ENCODE data around the gene ROGDI. TPM values are rescaled to one million over a fixed set of nuclear protein-coding genes. Genes with fewer than 3 reads are reported as not detected.

ROGDI gene
- total RNA-seq, 1 donor from 2014 or later: 113 TPM

DNA sequence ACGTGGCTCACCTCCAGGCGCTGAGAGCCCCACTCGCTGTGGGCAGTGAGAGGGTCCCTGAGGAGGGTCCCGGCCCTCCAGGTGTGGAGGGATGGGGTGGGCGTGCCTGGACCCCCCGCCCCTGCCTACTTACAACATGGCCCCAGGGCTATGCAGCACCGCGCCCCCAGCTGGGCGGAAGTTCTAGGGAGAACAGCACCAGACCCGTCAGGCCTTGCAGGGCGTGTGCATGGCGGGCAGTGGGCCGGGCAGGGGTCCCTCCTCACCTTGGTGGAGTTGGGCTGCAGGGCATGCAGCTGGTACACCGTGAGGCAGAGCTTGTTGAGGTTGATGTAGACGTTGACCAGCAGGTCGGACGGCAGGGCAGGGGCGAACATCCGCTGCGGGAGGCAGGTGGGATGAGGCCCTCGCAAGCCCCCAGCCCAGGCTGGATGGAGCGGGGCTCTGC is 4.6 kb downstream of the ROGDI start:
- Mint-ChIP-seq H3K36me3 (ENCODE audit: unreplicated experiment) (no peaks in the 10 kb centered on the region), H3K27ac (ENCODE audit: unreplicated experiment) (no peak overlapping the region), H3K27me3 (ENCODE audit: unreplicated experiment) (peaks cover 2% of the 10 kb centered on the region), H3K9me3 (ENCODE audit: unreplicated experiment) (peaks cover 3% of the 10 kb centered on the region), H3K4me3 (ENCODE audit: unreplicated experiment) (no peak overlapping the region), H3K4me1 (ENCODE audit: low read depth, unreplicated experiment) (peaks cover 8% of the 10 kb centered on the region)
- TF ChIP-seq CTCF (IDR thresholded peaks at IDR 0.05; ENCODE audit: partially characterized antibody, unreplicated experiment): no peak
- DNase-seq: no peak

DNA sequence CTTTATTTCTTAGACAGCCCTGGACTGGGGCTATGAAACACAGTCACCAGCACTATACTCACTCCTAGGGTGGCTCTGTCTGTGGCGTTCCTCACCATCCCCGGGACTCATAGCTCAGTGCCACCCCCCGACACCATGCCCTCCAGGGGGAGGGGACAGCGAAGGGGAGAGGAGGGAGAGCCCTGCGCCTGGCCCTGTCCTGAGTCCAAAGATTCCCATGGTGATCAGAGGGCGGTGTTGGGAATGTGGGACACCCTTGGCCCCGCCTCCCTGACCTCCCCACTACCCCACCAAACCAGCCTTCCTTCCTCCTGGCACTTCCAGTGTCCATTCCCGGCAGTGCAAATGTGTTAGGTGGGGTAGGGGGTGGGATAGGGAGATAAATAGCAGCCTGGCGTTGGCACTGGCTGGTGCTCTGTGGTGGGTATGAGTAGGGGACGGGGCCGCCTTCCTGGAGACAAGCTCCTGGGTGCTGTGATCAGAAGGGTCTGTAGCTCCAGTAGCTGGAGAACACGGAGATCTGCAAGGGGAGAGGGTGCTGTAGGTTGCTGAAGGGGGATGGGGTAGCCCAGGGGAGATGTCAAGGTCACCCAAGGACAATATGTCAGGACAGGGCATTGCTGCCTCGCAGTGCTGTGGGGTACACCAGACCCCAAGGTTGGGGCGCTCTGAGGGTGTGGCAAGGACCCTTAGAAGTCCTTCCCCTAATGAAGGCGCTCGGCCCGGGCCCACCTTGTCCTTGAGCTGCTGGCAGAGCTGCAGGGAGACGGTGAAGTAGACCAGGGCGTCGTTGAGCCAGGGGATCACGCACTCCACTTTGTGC is 5.2 kb downstream of the ROGDI start:
- no peak overlapping the region for H3K4me3 Mint-ChIP-seq (ENCODE audit: unreplicated experiment)
- H3K9me3 Mint-ChIP-seq (ENCODE audit: unreplicated experiment): peaks cover 3% of the 10 kb centered on the region

DNA sequence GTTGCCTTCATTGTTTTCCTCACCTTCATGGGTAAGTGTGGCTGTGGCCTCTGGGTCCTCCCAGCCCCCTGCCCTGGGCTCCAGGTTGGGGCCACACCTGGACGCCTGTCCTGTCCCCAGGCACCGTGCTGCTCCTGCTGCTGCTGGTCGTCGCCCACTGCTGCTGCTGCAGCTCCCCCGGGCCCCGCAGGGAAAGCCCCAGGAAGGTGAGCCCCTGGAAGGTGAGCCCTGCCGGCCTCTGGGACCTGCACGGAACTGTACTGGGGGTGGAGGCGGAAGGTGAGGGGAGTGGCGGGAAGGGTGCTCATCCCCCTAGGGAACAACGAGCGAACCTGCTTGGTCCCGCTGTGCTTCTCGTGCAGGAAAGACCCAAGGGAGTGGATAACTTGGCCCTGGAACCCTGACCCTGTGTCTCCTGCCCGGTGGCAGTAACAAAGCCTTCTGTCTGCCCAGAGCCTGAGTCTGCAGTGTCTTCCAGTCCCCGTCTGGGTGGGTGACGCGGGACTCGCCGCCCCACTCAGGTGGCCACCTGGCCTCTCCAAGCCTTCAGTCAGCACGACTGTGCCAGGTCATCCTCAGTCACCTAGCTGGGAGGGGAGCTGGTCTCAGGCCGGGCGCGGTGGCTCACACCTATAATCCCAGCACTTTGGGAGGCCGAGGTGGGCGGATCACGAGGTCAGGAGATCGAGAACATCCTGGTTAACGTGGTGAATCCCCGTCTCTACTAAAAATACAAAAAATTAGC is 6.4 kb downstream of the ROGDI start:
- Mint-ChIP-seq H3K27ac (ENCODE audit: unreplicated experiment) (no peak overlapping the region), H3K4me3 (ENCODE audit: unreplicated experiment) (no peak overlapping the region)
- TF ChIP-seq CTCF (IDR thresholded peaks at IDR 0.05; ENCODE audit: partially characterized antibody, unreplicated experiment): no peak

More for the DNA sequence above, 5.2 kb downstream of the ROGDI start:
- no peak for DNase-seq
- H3K36me3 Mint-ChIP-seq (ENCODE audit: unreplicated experiment): no peaks in the 10 kb centered on the region
- no peak for TF ChIP-seq CTCF (IDR thresholded peaks at IDR 0.05; ENCODE audit: partially characterized antibody, unreplicated experiment)
- no peak overlapping the region for H3K27ac Mint-ChIP-seq (ENCODE audit: unreplicated experiment)
- peaks cover 8% of the 10 kb centered on the region for H3K4me1 Mint-ChIP-seq (ENCODE audit: low read depth, unreplicated experiment)
- H3K27me3 Mint-ChIP-seq (ENCODE audit: unreplicated experiment): peaks cover 2% of the 10 kb centered on the region

GRCh38 chr16:4795181-4795827 is 7.1 kb downstream of the ROGDI start, which contains the start of gene SMIM22:
Gene SMIM22, plus strand, starts transcription at chr16:4795369. Its CDS starts 366 bp downstream, at chr16:4795735.
- Mint-ChIP-seq H3K4me1 (ENCODE audit: low read depth, unreplicated experiment) (peaks cover 6% of the 10 kb centered on the region), H3K27me3 (ENCODE audit: unreplicated experiment) (no peaks in the 10 kb centered on the region), H3K9me3 (ENCODE audit: unreplicated experiment) (peaks cover 2% of the 10 kb centered on the region), H3K27ac (ENCODE audit: unreplicated experiment) (no peak within 1 kb of the TSS), H3K4me3 (ENCODE audit: unreplicated experiment) (no peak within 1 kb of the TSS), H3K36me3 (ENCODE audit: unreplicated experiment) (no peaks in the 10 kb centered on the region)
- TF ChIP-seq CTCF (IDR thresholded peaks at IDR 0.05; ENCODE audit: partially characterized antibody, unreplicated experiment): no peak
- DNase-seq: no peak

More for the DNA sequence above, 6.4 kb downstream of the ROGDI start:
- Mint-ChIP-seq H3K4me1 (ENCODE audit: low read depth, unreplicated experiment) (peaks cover 11% of the 10 kb centered on the region), H3K27me3 (ENCODE audit: unreplicated experiment) (peaks cover 2% of the 10 kb centered on the region), H3K9me3 (ENCODE audit: unreplicated experiment) (peaks cover 3% of the 10 kb centered on the region), H3K36me3 (ENCODE audit: unreplicated experiment) (no peaks in the 10 kb centered on the region)
- DNase-seq: no peak
